VCaP (cell line): ENCODE results near the gene NDUFS7.

Experiments
- H3K27ac ChIP-seq: fragments of 450-650 bp; 2 replicates; pipeline ENCODE4 v1.5.1; 2017
- CTCF ChIP-seq: fragments of 450-650 bp; conservative IDR thresholded peaks from 2 replicates; pipeline ENCODE4 v1.5.1; 2017; ENCODE audit warnings: mild to moderate bottlenecking, moderate library complexity

The NDUFS7 gene

GRCh38 chr19:1366296-1366695, 17.4 kb upstream of the NDUFS7 start:
- no peak for TF ChIP-seq CTCF
- no peak overlapping the region for H3K27ac ChIP-seq

- H3K27ac ChIP-seq: no peak overlapping the region
- TF ChIP-seq CTCF: no peak
Observed at GRCh38 chr19:1366899-1367870, 16.5 kb upstream of the NDUFS7 start.

GRCh38 chr19:1369214-1369805, 14.4 kb upstream of the NDUFS7 start:
- TF ChIP-seq CTCF: no peak
- H3K27ac ChIP-seq: no peak overlapping the region

- TF ChIP-seq CTCF: no peak
- H3K27ac ChIP-seq: no peak overlapping the region
Observed at GRCh38 chr19:1370579-1371361, 12.9 kb upstream of the NDUFS7 start.

GRCh38 chr19:1373042-1373533, 10.6 kb upstream of the NDUFS7 start:
- H3K27ac ChIP-seq: no peak overlapping the region
- TF ChIP-seq CTCF: no peak

- no peak for TF ChIP-seq CTCF
- no peak overlapping the region for H3K27ac ChIP-seq
Observed at GRCh38 chr19:1373534-1374249, 10.0 kb upstream of the NDUFS7 start.

- no peak for TF ChIP-seq CTCF
- H3K27ac ChIP-seq: no peak overlapping the region
Observed at GRCh38 chr19:1374250-1374577, 9.5 kb upstream of the NDUFS7 start.
